ENCODE results near the gene C2orf78. TPM values are rescaled to one million over a fixed set of nuclear protein-coding genes. Genes with fewer than 3 reads are reported as not detected.
"Not testable (repeated sequence)": the region's sequence is repeated elsewhere in the genome, so short reads cannot be mapped to it uniquely, and the experiment has no call there.

C2orf78 gene
- total and polyA plus RNA-seq, 10 of the 15 experiments (the other 5 are each of a cell fraction or from before 2014, with no cell fraction given), result 0.08 to 0.82 (median 0.40) TPM

DNA sequence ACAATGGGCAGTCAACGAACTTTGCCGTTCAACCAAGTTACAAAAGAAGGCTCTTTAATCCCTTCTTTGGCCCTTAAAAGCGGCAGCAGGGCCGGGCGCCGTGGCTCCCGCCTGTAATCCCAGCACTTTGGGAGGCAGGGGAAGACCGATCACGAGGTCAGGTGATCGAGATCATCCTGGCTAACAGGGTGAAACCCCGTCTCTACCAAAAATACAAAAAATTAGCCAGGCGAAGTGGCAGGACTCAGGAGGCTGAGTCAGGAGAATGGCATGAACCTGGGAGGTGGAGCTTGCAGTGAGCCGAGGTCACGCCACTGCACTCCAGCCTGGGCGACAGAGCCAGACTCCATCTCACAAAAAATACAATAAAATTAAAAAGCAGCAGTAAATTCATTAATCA, 581 bp upstream of the C2orf78 start:
- POLR2A ChIA-PET; in situ Hi-C loops (cut with MboI); SMC1A ChIA-PET (ENCODE audit: uncharacterized antibody, unreplicated experiment); FAIRE-seq; H3K4me1 ChIP-seq (ENCODE audit: control insufficient read depth, insufficient read depth, low read length); DNase-seq (ENCODE audit: low read depth, low spot score); intact Hi-C loops (cut with micrococcal nuclease; ENCODE audit: unreplicated experiment); H3K4me2 ChIP-seq (ENCODE audit: control insufficient read depth, insufficient read depth); H3K4me3 ChIP-seq; H3K36me3 ChIP-seq (ENCODE audit: control insufficient read depth in 2 of 2, insufficient read depth in 2 of 2, low read length in 1 of 2); H2AFZ ChIP-seq (ENCODE audit: control insufficient read depth, low read depth, low read length); H3K27ac ChIP-seq (ENCODE audit: control insufficient read depth, insufficient read depth); H3K27me3 ChIP-seq (replicated peaks in 1 of 2; ENCODE audit: control insufficient read depth in 2 of 2, insufficient read depth in 2 of 2, low read length in 1 of 2); H3K9ac ChIP-seq (ENCODE audit: control insufficient read depth, insufficient read depth, low read length); BruUV-seq (replicated peaks); H4K20me1 ChIP-seq (ENCODE audit: control insufficient read depth, insufficient read depth); H3K9me3 ChIP-seq (replicated peaks; ENCODE audit: control insufficient read depth, insufficient read depth, low read length); CTCF ChIA-PET; ATAC-seq; RAD21 ChIA-PET (ENCODE audit: unreplicated experiment): not testable (repeated sequence)
- H3K79me2 ChIP-seq (ENCODE audit: control insufficient read depth, insufficient read depth, low read length), result peaks cover 14% of the 10 kb centered on the region
- 84% methylated on average over 15 of the region's 15 CpGs for WGBS (ENCODE audit: insufficient coverage, insufficient replicate concordance, low lambda C conversion rate, missing lambda C conversion rate)

DNA sequence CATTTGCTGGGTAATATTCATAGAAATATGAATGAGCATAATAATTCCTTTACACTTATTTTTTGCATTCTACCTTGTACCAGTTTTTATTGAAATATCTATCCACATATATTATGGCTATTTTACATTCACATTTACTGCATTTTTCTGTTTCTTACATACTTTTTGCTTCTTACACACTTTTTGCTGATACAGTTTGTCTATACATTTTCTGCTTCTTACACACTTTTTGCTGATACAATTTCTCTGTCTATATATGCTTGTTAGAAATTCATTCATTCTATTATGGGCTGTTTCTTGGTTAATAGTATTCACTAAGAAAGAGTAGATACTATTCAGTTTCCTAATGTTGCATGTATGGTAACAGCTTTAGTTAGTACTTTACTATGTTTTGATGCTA, 27.9 kb downstream of the C2orf78 start:
- intact Hi-C loops (cut with micrococcal nuclease; ENCODE audit: unreplicated experiment) (no loop called here), in situ Hi-C loops (cut with MboI) (no loop called here)
- H3K36me3 ChIP-seq (ENCODE audit: control insufficient read depth in 2 of 2, insufficient read depth in 2 of 2, low read length in 1 of 2), result no peaks in the 10 kb centered on the region
- no peaks in the 10 kb centered on the region for H3K79me2 ChIP-seq (ENCODE audit: control insufficient read depth, insufficient read depth, low read length)
- ChIA-PET CTCF (interaction anchor here (1.0 to 2.3 kb wide), 3 partner anchors 12 to 132 kb away, joined by 3 to 5 read pairs (median 5); no protein-coding TSS in a partner anchor), SMC1A (ENCODE audit: uncharacterized antibody, unreplicated experiment) (interaction anchor here (1.4 kb wide), 1 partner anchor 9 kb away, joined by 4 read pairs; no protein-coding TSS in a partner anchor), RAD21 (ENCODE audit: unreplicated experiment) (interaction anchor here (1.5 to 1.6 kb wide), 2 partner anchors 9 to 12 kb away, joined by 5 to 6 read pairs; no protein-coding TSS in a partner anchor), POLR2A (no interaction called here)
- DNase-seq (ENCODE audit: low read depth, low spot score) (no peak), ATAC-seq (no peak), FAIRE-seq (no peak)
- H3K9ac ChIP-seq (ENCODE audit: control insufficient read depth, insufficient read depth, low read length), result no peak overlapping the region
- no peaks in the 10 kb centered on the region; the same call in 1 of the 2 replicates for H3K4me1 ChIP-seq (ENCODE audit: control insufficient read depth, insufficient read depth, low read length)
- no peak overlapping the region for H3K4me3 ChIP-seq
- no peaks in the 10 kb centered on the region for H4K20me1 ChIP-seq (ENCODE audit: control insufficient read depth, insufficient read depth)
- H3K9me3 ChIP-seq (replicated peaks; ENCODE audit: control insufficient read depth, insufficient read depth, low read length), result no peaks in the 10 kb centered on the region; the same call in 2 of the 3 replicates
- no peak overlapping the region for H3K27ac ChIP-seq (ENCODE audit: control insufficient read depth, insufficient read depth)
- H2AFZ ChIP-seq (ENCODE audit: control insufficient read depth, low read depth, low read length), result no peak overlapping the region
- BruUV-seq (replicated peaks), result no TSS peak
- TF ChIP-seq, protein P1, sequence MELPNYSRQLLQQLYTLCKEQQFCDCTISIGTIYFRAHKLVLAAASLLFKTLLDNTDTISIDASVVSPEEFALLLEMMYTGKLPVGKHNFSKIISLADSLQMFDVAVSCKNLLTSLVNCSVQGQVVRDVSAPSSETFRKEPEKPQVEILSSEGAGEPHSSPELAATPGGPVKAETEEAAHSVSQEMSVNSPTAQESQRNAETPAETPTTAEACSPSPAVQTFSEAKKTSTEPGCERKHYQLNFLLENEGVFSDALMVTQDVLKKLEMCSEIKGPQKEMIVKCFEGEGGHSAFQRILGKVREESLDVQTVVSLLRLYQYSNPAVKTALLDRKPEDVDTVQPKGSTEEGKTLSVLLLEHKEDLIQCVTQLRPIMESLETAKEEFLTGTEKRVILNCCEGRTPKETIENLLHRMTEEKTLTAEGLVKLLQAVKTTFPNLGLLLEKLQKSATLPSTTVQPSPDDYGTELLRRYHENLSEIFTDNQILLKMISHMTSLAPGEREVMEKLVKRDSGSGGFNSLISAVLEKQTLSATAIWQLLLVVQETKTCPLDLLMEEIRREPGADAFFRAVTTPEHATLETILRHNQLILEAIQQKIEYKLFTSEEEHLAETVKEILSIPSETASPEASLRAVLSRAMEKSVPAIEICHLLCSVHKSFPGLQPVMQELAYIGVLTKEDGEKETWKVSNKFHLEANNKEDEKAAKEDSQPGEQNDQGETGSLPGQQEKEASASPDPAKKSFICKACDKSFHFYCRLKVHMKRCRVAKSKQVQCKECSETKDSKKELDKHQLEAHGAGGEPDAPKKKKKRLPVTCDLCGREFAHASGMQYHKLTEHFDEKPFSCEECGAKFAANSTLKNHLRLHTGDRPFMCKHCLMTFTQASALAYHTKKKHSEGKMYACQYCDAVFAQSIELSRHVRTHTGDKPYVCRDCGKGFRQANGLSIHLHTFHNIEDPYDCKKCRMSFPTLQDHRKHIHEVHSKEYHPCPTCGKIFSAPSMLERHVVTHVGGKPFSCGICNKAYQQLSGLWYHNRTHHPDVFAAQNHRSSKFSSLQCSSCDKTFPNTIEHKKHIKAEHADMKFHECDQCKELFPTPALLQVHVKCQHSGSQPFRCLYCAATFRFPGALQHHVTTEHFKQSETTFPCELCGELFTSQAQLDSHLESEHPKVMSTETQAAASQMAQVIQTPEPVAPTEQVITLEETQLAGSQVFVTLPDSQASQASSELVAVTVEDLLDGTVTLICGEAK (IDR thresholded peaks at IDR 0.05; ENCODE audit: borderline replicate concordance), result no peak
- no peak for TF ChIP-seq TARDBP (IDR thresholded peaks at IDR 0.05; ENCODE audit: borderline replicate concordance)
- TF ChIP-seq SMAD1 (IDR thresholded peaks at IDR 0.05; ENCODE audit: low read depth, partially characterized antibody), result no peak
- TF ChIP-seq MTA3 (IDR thresholded peaks at IDR 0.05; ENCODE audit: borderline replicate concordance, low read length), result no peak
- no peak for TF ChIP-seq ESRRA (IDR thresholded peaks at IDR 0.05; ENCODE audit: low read length)
- no peak for TF ChIP-seq RFX5 (IDR thresholded peaks at IDR 0.05; ENCODE audit: low read depth, low read length)
- TF ChIP-seq SMAD5 (IDR thresholded peaks at IDR 0.05; ENCODE audit: low read depth), result no peak
- no peak for TF ChIP-seq STAT3 (IDR thresholded peaks at IDR 0.05; ENCODE audit: low read depth, low read length)
- no peak for TF ChIP-seq RAD21 (IDR thresholded peaks at IDR 0.05; ENCODE audit: insufficient read depth, low read depth, low read length)
- no peak for TF ChIP-seq LARP7 (IDR thresholded peaks at IDR 0.05)
- TF ChIP-seq ETV6 (conservative IDR thresholded peaks at IDR 0.05 in 1 of 2, IDR thresholded peaks at IDR 0.05 in 1 of 2; ENCODE audit: borderline replicate concordance in 1 of 2, low read depth in 1 of 2), result no peak
- no peak for TF ChIP-seq NFYA (IDR thresholded peaks at IDR 0.05; ENCODE audit: borderline replicate concordance, low read depth, low read length)
- no peaks in the 10 kb centered on the region; a peak in 1 of 4 replicates for H3K27me3 ChIP-seq (replicated peaks in 1 of 2; ENCODE audit: control insufficient read depth in 2 of 2, insufficient read depth in 2 of 2, low read length in 1 of 2)
- H3K4me2 ChIP-seq (ENCODE audit: control insufficient read depth, insufficient read depth), result no peak overlapping the region
